ELR (cell line): ENCODE results near the gene BICC1.

Source experiments
- DNase-seq: peaks from one replicate; pipeline ENCODE4 v3.0.0-alpha.2; 2015; ENCODE audit warnings: low read depth

Gene BICC1

DNA sequence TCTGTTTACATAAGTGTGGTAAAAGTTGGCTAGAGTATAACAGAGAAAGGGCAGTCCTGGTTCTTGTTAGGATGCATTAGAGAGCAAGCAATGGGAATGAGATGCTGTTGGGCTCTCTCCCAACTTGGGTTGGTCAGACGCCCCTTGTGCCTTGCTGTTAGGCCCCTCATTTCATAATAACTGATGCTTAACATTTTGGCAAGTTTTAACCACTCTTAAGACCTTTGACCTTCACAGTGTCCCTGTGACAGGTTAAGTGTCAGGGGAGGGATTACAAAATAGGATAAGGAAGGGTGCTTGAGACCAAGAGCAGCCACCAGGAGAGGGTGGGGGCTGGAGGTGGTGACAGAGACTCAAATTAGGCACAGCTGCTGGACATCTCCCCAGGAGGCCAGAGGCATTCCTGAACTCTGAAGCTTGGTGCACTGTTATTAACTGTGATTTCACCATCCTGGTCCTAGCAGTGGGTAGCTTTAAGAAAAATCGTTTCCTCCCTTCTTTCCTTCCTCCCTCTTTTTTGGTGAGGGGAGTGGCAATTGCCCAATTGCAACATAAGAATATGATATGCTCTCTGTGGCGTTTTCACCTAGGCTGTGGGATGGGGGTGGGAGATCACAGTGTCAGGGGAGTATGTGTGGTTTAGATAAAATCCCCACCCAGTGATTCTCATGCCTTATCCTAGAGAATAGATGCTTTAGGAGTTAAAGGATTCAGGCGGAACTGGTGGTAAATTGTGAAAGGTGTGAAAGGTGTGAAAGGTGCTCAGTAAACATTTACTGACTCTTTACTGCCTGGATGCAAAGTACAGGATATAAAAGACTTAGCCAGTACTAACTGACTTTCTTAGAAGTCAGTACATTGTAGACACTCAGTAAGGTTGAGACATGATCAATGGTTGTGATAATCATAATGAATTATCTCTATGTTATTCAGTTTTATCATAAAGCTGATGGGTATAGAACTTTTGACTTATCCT lies 270.5 kb downstream of the BICC1 start:
- no peak for DNase-seq

DNA sequence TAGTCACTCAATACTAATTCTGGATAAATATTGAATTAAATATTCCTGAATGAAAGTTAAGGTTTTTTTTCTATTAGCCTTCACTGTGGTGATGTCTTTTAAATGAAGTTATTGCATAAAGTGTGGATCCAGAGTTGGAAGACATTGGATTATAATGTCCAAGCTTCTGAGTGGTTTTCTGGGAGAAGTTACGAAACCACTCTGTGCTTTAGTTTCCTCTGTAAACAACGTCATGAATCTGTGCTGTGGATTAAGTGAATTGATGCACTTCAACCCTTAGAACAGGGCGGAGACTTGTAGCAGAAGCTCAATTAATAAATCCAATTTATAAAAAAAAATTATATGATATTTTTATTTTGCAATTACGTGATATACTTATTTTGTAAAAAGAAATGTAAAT lies 271.7 kb downstream of the BICC1 start:
- DNase-seq, result no peak

DNA sequence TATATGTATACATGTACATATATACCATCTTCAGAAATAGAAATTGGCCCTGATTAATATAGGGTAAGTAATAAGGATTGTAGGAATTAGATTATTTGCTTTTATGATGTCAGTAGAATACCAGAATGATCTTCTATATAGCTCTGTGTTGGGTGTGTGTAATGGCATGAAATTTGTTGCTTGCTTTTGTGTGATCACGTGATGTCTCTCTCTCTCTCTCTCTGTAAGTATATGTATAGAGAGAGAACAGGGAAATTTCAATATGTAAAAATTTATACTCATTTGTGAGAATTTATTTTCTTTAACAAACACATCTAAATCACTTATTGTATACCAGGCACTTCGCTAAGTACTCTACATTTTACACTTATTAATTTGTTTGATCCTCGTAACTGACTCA lies 272.7 kb downstream of the BICC1 start:
- DNase-seq, result no peak

DNA sequence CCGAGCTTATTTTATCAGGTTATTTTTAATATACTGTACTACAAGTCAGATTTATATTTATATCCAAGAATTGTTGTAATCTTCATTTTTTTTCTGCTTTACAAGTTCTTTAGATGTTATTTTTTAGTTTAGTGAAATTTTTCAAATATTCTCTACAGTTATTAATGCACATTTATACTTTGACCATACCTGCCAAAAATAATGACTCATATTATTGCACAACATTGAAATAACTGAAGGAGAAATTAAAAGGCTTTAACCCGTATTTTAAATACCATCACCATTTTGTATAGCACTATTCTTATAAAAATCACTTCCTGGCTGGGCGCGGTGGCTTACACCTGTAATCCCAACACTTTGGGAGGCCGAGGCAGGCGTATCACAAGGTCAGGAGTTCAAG lies 278.5 kb downstream of the BICC1 start:
- DNase-seq, result peak; percentile 41

DNA sequence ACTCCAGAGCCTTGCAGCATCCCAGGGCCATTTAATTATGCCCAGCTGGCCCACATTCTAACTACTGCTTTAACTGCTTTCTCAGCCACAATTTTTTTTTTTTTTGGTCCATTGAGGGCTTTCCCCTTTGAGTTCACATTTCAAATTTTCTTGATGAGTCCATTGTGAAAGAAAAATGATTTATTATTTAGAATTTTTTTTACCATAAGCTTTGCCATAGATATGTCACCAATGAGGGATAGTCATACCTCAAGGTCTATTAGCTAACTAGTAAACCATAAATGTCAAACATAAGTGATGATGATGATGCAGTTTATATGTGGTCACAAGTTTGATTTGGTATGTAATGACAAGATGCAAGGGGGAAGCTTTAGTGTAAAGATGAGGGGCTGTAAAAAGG lies 282.9 kb downstream of the BICC1 start:
- no peak for DNase-seq

DNA sequence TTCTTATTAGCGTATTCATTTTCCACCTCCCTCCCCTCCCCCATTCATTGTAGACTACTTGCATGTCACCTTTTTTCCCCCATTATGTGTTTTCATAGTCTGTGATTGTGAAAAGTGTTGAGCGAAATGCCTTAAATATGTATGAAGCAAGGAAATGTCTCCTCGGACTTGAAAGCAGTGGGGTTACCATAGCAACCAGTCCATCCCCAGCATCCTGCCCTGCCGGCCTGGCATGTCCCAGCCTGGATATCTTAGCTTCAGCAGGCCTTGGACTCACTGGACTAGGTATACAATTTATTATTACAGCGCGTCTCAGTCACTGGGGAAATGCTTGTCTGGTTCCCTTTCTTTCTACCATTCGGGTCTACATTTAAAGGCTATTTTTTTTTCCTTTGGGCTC lies 283.6 kb downstream of the BICC1 start:
- DNase-seq, result no peak

DNA sequence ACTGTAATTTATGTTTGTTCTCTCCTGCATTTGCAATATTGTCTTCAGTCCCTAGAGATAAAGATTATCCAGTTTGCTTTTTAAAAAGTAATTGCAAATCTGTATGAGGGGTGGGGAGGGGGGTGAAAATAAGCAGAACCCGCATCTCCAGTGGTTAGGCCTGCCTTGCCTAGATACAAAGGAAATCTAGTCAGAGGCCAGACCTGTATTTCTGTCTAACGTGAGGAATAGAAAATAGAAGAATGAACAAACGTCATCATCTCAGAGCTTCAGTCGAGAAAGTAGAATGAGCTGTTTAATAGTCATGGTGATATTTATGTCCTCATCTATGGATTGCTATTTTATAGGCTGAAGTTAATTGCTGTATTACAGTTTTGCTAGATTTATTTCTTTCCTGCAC lies 284.2 kb downstream of the BICC1 start:
- peak; percentile 41 for DNase-seq

DNA sequence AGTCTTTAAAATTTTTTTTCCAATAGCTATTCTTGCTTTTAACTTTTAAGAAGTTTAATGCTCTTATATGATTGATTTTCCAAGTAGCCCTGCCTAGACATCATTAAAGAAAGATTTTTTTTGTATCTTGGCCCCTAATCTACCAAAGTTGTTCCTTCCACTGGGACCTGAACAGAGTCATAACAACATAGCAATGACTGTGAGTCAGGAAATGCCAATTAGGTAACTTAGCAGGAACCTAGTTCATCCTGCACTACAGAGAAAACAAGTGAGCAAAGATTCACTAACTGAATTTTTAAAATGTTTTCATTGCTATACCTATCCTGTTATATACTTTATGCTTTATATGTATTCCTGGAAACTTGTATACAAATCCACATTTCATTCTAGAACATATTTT lies 284.7 kb downstream of the BICC1 start:
- peak; percentile 65 for DNase-seq

DNA sequence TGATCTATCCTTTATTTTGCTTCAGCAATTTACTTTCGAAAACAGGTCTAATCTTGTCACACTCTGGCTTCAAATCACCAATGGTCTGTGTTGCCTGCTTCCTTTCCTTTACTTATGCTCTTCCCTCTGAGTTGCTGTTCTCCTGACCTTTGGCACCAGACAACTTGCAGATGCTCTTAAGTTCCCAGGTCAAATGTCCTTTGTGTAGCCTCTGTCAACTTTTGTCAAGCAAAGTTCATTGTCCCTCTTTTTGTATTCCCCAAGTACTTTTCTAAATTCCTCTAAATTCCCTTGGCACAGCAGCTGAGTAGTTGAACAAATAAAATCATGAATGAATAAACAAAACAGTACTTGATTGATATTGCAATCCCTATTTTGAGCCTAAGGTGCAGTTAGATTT lies 289.4 kb downstream of the BICC1 start:
- no peak for DNase-seq

DNA sequence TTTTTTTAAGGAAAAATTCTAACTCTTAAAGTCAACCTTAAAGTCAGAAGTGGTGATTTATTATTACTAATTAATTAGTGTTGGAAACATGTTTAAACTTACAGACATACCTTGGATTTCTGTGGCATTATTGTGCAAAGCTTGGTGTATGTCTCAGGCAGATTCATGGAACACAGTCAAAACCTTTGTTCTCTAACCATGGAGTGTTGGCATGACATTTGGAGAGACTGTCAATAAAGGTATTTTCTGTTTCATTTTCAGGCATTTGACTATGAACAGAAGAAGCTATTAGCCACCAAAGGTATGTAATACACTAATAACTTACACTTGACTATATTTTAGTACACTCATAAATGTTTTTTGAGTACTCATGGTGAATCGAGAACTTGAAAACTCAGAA lies 293.7 kb downstream of the BICC1 start:
- no peak for DNase-seq

DNA sequence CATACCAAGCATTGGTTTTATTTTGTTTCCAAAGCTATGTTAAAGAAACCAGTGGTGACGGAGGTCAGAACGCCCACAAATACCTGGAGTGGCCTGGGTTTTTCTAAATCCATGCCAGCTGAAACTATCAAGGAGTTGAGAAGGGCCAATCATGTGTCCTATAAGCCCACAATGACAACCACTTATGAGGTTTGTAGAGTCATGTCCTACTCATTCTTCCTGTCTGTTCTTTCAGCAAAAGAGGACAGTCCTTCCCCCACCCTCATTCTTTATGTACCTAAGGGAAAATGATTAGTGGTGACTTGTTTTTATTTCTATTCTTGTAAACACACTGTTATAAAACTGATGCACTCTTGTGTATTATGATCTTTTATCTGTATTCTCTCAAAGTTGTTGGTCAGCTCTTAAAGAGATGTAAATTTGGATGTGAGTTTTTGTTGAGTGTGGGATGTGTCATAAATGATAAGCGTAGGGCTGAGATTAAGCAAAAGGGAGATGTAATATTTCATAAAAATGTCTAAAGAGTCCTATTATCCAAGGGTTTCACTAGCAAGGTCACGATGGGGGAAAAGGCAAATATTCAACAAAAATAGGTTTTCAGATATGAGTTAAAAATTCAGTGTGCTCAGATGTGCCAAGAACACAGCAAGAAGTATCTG lies 294.4 kb downstream of the BICC1 start:
- peak; percentile 65 for DNase-seq

DNA sequence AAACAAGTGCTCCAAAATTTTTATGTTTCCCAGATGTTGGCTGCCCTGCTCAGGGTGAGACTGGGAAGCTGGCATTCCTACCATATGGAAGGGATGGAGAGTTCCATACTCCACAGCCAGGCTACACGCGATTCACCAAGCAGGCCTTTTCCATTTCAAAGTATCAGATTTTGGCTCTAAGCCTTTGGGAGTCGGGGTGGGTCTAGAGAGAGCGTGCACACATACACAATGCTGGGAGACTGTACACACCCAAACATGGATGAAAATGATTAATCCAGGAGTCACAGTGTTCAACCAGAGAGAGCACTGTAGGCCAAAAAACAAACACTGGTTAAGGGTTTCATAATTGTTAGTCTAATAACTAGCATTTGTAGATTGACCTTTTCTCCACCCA lies 295.0 kb downstream of the BICC1 start:
- peak; percentile 49 for DNase-seq

DNA sequence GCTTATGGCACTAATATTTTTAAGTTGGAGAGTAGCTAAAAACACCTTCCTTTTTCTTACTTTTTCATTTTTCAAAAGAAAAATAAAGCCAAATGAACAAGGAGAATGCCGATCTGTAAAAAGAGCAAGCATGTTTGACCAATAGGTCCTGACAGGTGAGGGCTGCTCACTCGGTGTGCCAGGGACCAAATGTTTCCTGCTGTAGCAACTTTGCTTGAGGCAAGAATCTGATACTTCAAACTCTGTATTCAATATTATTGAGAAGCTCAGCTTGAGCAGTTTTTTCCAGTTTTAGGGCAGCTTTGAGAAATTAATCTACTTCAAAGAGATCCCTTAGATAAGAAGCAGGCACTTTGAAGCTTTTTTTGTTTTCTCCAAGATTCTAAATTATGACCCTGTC lies 298.1 kb downstream of the BICC1 start:
- no peak for DNase-seq

DNA sequence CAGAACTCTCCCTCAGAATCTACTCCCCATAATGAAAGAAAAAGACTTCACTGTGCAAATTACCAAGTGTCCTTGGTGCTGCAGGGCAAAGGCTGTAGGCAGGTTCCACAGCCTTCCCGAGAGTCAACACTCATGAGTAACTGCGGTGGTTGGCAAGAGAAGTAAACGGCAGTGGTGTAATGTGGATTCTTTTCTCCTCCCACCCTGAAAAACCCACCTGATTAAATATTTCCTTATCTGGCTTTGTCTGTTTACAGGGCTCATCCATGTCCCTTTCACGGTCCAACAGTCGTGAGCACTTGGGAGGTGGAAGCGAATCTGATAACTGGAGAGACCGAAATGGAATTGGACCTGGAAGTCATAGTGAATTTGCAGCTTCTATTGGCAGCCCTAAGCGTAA lies 300.9 kb downstream of the BICC1 start:
- no peak for DNase-seq

DNA sequence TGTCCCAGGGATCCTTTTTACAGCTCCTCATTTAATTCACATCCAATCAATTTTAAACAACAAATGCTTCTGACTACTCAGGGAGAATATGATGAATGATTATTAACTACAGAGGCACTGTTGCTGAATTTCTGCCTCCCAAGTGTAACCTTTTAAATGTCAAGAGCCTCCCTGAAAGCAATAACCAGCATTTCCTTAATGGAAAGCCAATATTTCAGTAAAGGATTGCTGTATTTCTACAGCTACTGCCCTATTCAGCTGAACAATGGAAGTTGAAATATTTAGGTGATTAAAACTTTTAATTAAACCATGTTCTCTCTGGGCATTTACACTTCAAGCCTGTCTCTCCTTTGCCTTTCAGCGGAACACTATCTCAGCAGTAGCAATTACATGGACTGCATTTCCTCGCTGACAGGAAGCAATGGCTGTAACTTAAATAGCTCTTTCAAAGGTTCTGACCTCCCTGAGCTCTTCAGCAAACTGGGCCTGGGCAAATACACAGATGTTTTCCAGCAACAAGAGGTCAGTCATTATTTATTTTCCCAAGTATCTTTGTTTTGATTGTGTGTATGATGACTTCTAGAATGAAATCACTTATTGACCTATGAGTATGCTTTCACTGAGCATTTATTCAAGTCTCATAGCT lies 304.7 kb downstream of the BICC1 start:
- no peak for DNase-seq

DNA sequence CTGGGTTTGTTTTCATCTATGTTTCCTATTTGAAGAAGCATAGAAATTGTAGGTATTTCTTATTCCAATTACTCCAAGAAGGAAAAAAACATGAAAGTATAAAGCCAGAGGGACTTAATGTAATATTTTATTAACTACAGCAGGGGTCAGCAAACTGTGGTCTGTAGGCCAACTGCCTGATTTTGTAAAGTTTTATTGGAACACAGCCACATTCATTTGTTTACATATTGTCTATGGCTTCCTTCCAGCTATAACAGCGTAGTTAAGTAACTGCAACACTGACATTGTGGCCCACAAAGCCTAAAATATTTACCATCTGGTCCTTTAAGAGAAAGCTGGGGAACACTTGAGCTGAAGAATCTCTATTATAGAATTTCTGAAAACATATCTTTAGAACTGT lies 306.2 kb downstream of the BICC1 start:
- peak; percentile 79 for DNase-seq

DNA sequence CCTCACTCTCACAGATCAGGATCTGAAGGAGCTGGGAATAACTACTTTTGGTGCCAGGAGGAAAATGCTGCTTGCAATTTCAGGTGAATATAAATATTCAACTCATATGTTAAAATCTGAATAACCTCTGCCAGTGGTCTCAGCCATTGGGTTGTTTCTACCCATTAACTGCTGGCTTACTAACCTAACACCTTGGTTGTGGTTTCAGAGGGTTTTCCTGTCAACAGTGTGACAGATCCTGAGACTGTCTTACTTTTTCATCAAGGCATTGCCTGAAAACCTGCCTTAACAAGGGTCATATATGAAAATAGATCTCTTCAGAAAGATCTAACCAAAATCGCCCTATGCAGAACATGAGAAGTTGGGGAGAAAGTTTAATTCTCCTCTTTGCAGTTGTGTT lies 307.7 kb downstream of the BICC1 start:
- no peak for DNase-seq

DNA sequence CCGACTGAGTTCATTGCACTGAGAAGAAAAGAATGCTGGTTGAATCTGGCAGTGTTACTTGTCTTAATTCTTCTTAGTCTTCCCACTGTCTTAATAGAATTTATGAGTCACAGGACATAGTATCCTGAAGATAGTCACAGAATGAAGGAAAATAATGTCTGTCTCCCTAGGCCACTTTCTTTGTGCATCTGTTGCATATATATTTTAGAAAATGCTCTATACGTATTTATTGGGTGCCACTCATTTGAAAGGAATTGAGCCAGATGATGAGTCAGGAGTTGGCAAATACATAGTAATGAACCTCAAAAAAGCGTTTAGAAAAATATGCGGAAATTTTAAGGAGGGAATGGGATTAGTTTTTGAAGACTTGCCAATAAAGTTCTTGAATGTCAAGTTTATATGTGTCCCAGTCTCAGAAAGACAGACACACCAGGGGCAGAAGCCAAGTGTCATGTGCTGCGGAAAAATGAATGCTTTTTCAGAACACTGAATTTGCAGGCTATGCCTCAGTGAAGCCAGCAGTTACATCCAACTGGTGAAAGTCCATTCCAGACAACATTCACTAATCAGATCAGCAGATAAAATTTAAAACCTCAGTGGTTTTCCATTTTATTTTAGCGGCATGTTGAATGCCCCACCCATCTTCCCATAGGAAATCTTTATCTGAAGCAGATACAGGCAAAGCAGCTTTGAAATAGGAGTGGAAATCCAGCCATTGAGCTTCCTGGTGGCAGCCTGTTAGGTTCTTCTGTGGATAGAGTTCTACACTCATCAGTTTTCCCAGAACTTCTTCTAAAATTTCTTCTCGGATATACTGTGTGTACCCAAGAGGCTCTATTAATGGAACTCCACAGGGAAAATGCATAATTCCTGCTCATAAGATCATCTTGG lies 308.4 kb downstream of the BICC1 start:
- DNase-seq, result peak; percentile 85

DNA sequence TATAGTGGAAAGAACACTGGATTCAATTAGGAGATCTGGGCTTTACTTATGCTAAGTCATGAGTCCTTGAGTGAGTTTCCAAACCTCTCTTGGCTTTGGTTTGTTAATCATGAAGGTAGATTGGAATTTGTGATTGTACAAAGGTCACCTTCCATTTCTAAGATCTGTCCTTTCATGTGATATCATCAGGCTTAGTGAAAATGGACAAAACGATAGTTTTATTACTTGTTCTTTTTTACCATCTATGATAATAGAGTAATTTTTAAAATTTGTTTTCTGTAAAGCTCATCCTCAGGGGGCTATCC lies 309.0 kb downstream of the BICC1 start:
- no peak for DNase-seq

DNA sequence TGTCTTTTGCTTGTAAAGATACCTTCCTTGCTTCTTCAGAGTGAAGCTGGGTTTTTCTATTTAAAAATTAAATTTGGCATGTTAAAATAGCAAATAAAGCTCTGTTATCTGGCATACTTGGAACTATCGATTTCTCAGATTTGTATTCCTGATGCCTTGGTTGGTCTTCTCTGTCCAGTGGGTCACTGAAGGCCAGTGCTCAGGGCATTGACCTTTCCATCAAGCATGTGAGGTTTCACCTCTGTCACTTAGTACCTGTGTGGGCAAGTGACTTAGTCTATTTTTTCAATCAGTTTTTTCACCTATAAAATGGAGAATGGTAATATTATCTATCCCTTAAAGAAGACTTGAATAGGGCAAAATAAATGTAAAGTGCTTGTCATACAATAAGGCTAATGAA lies 311.3 kb downstream of the BICC1 start:
- DNase-seq, result no peak

DNA sequence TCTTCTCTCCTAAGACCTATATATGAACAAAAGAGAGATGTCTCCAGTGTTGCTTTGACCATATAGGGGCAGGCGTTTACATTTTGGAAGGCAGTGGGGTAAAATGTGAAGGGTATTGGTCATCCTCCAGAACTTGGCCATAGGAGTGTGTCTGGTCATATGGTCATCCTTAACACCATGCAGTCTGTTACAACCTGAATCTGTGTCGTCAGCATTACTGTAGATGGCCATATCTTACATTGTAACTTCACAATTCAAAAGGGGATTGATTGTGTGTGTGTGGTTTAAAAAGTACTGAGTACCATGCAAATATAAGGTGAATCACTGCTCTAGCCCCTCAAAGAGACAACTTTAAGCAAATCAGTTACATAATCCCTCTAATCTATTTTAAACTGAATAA lies 311.7 kb downstream of the BICC1 start:
- DNase-seq, result no peak

DNA sequence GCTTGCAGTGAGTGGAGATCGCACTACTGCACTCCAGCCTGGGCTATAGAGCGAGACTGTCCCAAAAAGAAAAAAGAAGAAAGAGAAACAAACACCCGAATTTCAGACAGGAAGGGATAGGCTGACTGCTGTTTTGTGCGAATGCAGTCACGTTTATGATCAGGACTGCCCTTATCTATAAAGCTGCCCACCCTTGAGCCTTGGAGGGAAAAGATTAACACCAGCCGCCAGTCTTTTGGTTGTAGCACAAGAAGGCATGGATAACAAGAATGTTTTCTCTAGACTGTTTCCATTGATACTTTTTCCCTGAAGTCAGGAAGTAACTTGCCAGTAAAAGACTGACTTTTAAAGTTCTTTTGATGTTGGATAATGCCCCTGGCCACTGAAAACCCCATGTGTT lies 314.0 kb downstream of the BICC1 start:
- DNase-seq, result no peak
